Measurements from ENCODE around the gene NVL. TPM values are rescaled to one million over a fixed set of nuclear protein-coding genes. Genes with fewer than 3 reads are reported as not detected.

NVL gene
- total RNA-seq, 2 donors from 2014 or later, result 42.4 TPM

DNA sequence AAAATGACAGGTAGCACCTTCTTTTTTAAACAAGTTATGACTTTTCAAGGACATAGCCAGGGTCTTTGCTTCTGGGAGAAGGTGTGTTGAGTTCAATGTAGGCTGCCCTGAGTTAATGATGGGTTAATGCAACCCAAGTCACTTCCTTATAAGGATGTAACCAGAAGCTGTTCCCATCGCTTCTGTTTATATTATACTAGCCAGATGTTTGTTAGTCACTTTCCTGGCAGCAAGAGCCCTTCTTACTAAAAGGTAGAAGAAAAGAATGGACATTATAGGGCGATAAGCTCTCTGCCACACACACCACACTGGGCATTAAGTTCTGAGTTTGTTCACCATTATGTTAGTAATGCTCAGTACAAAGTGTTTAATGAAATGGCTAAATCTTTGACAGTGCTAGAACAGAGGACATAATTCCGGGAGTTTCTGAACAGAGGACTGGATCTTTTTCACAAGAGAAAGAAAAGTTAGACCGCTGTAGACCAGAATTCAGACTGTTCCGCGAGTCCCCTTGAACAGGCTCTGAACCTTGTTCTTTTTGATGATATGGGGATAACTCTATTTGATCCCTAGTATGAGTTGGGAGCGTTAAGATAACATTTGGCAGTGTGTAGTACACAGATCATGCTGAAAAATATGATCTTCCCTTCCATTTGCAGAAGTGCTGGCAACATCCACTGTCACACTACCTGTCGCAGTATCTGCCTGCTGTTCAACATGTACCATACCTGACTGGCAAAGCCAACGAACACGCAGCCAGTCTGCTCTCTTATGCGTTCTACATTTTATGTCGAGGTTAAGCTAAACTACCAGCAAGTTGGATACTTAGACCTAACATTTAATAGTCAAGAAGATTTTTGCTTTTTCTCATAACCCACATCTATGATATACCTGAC is 105.9 kb downstream of the NVL start:
- Histone ChIP-seq H3K9me3 (ENCODE audit: control insufficient read depth, low read length) (no peaks in the 10 kb centered on the region), H3K9ac (ENCODE audit: extremely low read depth, low read length, poor library complexity, severe bottlenecking) (no peak overlapping the region), H3K27ac (ENCODE audit: low read depth, low read length) (no peak overlapping the region), H3K27me3 (ENCODE audit: control insufficient read depth, insufficient read depth, low read length, poor library complexity, severe bottlenecking) (no peaks in the 10 kb centered on the region), H3K4me3 (ENCODE audit: low read length) (no peak overlapping the region), H3K4me1 (ENCODE audit: control insufficient read depth, insufficient read depth, low read length) (peaks cover 4% of the 10 kb centered on the region), H3K36me3 (ENCODE audit: control insufficient read depth, insufficient read depth, low read length) (peaks cover 17% of the 10 kb centered on the region)
- no peaks in the 10 kb centered on the region for H3K9me3 Mint-ChIP-seq
- no peak overlapping the region for H3K27ac Mint-ChIP-seq
- no peak for DNase-seq
- no peaks in the 10 kb centered on the region for H3K27me3 Mint-ChIP-seq (ENCODE audit: insufficient read depth)
- no peak overlapping the region for H3K4me3 Mint-ChIP-seq
- peaks cover 15% of the 10 kb centered on the region for H3K4me1 Mint-ChIP-seq
- TF ChIP-seq CTCF (conservative IDR thresholded peaks at IDR 0.05), result no peak
- H3K36me3 Mint-ChIP-seq (ENCODE audit: low read depth), result peaks cover 17% of the 10 kb centered on the region
- WGBS, 2 experiments (ENCODE audit: insufficient coverage in 1 of 2, insufficient read length in 1 of 2), result 92% methylated on average over 12 of the region's 12 CpGs

GRCh38 chr1:224219612-224220059 is 110.3 kb downstream of the NVL start:
- no peak overlapping the region for H3K4me3 Mint-ChIP-seq
- Histone ChIP-seq H3K9me3 (ENCODE audit: control insufficient read depth, low read length) (no peaks in the 10 kb centered on the region), H3K27me3 (ENCODE audit: control insufficient read depth, insufficient read depth, low read length, poor library complexity, severe bottlenecking) (no peaks in the 10 kb centered on the region), H3K9ac (ENCODE audit: extremely low read depth, low read length, poor library complexity, severe bottlenecking) (no peak overlapping the region), H3K4me1 (ENCODE audit: control insufficient read depth, insufficient read depth, low read length) (peaks cover 4% of the 10 kb centered on the region), H3K4me3 (ENCODE audit: low read length) (no peak overlapping the region), H3K27ac (ENCODE audit: low read depth, low read length) (no peak overlapping the region), H3K36me3 (ENCODE audit: control insufficient read depth, insufficient read depth, low read length) (no peaks in the 10 kb centered on the region)
- WGBS, 2 experiments (ENCODE audit: insufficient coverage in 1 of 2, insufficient read length in 1 of 2), result 90 to 91% methylated on average over 7 of the region's 7 CpGs
- no peaks in the 10 kb centered on the region for H3K27me3 Mint-ChIP-seq (ENCODE audit: insufficient read depth)
- TF ChIP-seq CTCF (conservative IDR thresholded peaks at IDR 0.05), result no peak
- no peak overlapping the region for H3K27ac Mint-ChIP-seq
- peaks cover 19% of the 10 kb centered on the region for H3K4me1 Mint-ChIP-seq
- H3K36me3 Mint-ChIP-seq (ENCODE audit: low read depth), result no peaks in the 10 kb centered on the region
- H3K9me3 Mint-ChIP-seq, result no peaks in the 10 kb centered on the region
- no peak for DNase-seq

DNA sequence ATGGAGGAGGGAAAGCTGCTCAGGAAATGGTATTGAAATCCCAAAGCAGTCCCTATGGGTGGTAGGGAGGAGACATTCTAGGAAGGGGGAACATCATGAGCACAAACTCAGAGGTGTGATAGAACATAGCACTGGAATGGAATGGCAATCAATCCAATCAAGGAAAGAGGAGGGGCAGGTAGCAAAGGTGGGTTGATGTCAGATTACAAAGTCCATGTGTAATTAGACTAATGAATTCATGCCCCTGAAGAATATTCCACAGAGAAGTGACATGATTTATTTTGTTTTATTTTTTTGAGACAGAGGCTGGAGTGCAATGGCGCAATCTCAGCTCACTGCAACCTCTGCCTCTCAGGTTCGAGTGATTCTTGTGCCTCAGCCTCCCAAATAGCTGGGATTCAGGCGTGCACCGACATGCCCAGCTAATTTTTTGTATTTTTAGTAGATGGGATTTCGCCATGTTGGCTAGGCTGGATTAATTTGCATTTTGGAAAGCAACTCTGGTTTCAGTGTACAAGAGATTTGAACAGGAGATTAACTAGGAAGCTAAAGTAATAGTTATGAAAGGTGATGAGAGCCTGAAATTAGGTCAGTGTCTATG is 110.9 kb downstream of the NVL start:
- peaks cover 4% of the 10 kb centered on the region for H3K4me1 ChIP-seq (ENCODE audit: control insufficient read depth, insufficient read depth, low read length)
- H3K4me1 Mint-ChIP-seq, result peaks cover 17% of the 10 kb centered on the region
- 75 to 86% methylated on average over 4 to 5 of the region's 5 CpGs for WGBS, 2 experiments (ENCODE audit: insufficient coverage in 1 of 2, insufficient read length in 1 of 2)
- TF ChIP-seq CTCF (conservative IDR thresholded peaks at IDR 0.05), result no peak
- no peaks in the 10 kb centered on the region for H3K9me3 ChIP-seq (ENCODE audit: control insufficient read depth, low read length)
- H3K4me3 ChIP-seq (ENCODE audit: low read length), result no peak overlapping the region
- H3K27ac Mint-ChIP-seq, result no peak overlapping the region
- H3K9me3 Mint-ChIP-seq, result no peaks in the 10 kb centered on the region
- no peaks in the 10 kb centered on the region for H3K27me3 ChIP-seq (ENCODE audit: control insufficient read depth, insufficient read depth, low read length, poor library complexity, severe bottlenecking)
- no peaks in the 10 kb centered on the region for H3K36me3 ChIP-seq (ENCODE audit: control insufficient read depth, insufficient read depth, low read length)
- no peaks in the 10 kb centered on the region for H3K36me3 Mint-ChIP-seq (ENCODE audit: low read depth)
- no peaks in the 10 kb centered on the region for H3K27me3 Mint-ChIP-seq (ENCODE audit: insufficient read depth)
- no peak overlapping the region for H3K27ac ChIP-seq (ENCODE audit: low read depth, low read length)
- no peak overlapping the region for H3K4me3 Mint-ChIP-seq
- no peak for DNase-seq
- no peak overlapping the region for H3K9ac ChIP-seq (ENCODE audit: extremely low read depth, low read length, poor library complexity, severe bottlenecking)

Measured in endodermal cell (in vitro differentiated cells).